Panc1 (cell line): ENCODE measurements around the gene LRMDA. TPM values are rescaled to one million over a fixed set of nuclear protein-coding genes. Genes with fewer than 3 reads are reported as not detected.

Experiments
- ATAC-seq: fragments of 200-7000 bp; cut with Tn5 transposase; 2 replicates; pipeline ENCODE4 v1.9.1; 2020; ENCODE audit warnings: mild to moderate bottlenecking, moderate library complexity
- BruUV-seq: library from RNA; stranded (reverse); fragments of 400-500 nt; replicated peaks from 2 replicates; lab custom pipeline; 2021; lab: Mats Ljungman, UMichigan
- CTCF ChIA-PET: fragments of 300-600 bp; sonication (Branson Sonifier 250); formaldehyde crosslinking; loops from one replicate; lab custom pipeline; 2022; ENCODE audit warnings: antibody characterized with exemption; lab: Charles Lee
- POLR2A ChIA-PET: fragments of 300-600 bp; sonication (Branson Sonifier 250); formaldehyde crosslinking; loops from one replicate; lab custom pipeline; 2022; ENCODE audit warnings: antibody characterized with exemption; lab: Charles Lee
- DNase-seq: peaks from one replicate; pipeline ENCODE4 v3.0.0-alpha.2; 2010; ENCODE audit warnings: low read depth, low spot score
- H3K27ac ChIP-seq: 2 replicates; pipeline ENCODE4 v1.5.1; 2011; ENCODE audit warnings: mild to moderate bottlenecking, low read length, inconsistent platforms
- H3K27me3 ChIP-seq: fragments of 200-500 bp; sonication (Bioruptor generic); 2 replicates; pipeline ENCODE4 v1.6.0; 2014; ENCODE audit warnings: low read length, inconsistent platforms; ENCODE audit not compliant: control insufficient read depth, insufficient read depth
- H3K36me3 ChIP-seq: fragments of 200-500 bp; sonication (Bioruptor generic); 2 replicates; pipeline ENCODE4 v1.5.1; 2014; ENCODE audit warnings: inconsistent platforms, mild to moderate bottlenecking, low read length, moderate library complexity; ENCODE audit not compliant: control insufficient read depth, insufficient read depth
- H3K4me1 ChIP-seq: 2 replicates; pipeline ENCODE4 v1.5.1; 2011; ENCODE audit warnings: inconsistent platforms, mild to moderate bottlenecking, low read length, moderate library complexity; ENCODE audit not compliant: control insufficient read depth, insufficient read depth
- H3K4me3 ChIP-seq, 2 experiments: 2 replicates each; pipeline ENCODE4 v1.5.1; 2011 to 2012; ENCODE audit warnings: low read depth in 2 of 2, low read length in 2 of 2, mild to moderate bottlenecking in 2 of 2, inconsistent platforms in 1 of 2, moderate library complexity in 1 of 2
- H3K9me3 ChIP-seq: fragments of 200-500 bp; sonication (Bioruptor generic); 2 replicates; pipeline ENCODE4 v1.5.1; 2014; ENCODE audit warnings: low read depth, mild to moderate bottlenecking, inconsistent platforms, low read length, moderate library complexity; ENCODE audit not compliant: control insufficient read depth, insufficient read depth
- POLR2AphosphoS5 ChIP-seq: IDR thresholded peaks from 2 replicates; pipeline ENCODE4 v1.6.1; 2012; ENCODE audit warnings: mild to moderate bottlenecking, low read depth, low read length, moderate library complexity
- REST ChIP-seq, 2 experiments: IDR thresholded peaks; 2 replicates each; pipeline ENCODE4 v1.6.1; 2011 to 2012; ENCODE audit warnings: low read depth in 2 of 2, control low read depth in 1 of 2, low read length in 1 of 2, mild to moderate bottlenecking in 1 of 2, moderate library complexity in 1 of 2; ENCODE audit not compliant: insufficient read depth in 1 of 2
- SIN3A ChIP-seq: IDR thresholded peaks from 2 replicates; pipeline ENCODE4 v1.6.1; 2012; ENCODE audit warnings: low read depth, mild to moderate bottlenecking, low read length, moderate library complexity, borderline replicate concordance; ENCODE audit not compliant: insufficient read depth
- TCF7L2 ChIP-seq: IDR thresholded peaks from 2 replicates; pipeline ENCODE4 v1.6.1; 2011; ENCODE audit warnings: mild to moderate bottlenecking, low read depth, low read length, inconsistent platforms
- in situ Hi-C: cut with HindIII; loops from 2 replicates; pipeline ENCODE4 v1.10.0; 2016; ENCODE audit warnings: low sequenced_read_pairs, low pct_unique_long_range_greater_than_20kb
- intact Hi-C: fragments of 100-400 bp; cut with micrococcal nuclease; formaldehyde crosslinking; loops from one replicate; pipeline ENCODE4 v1.10.0; 2022; ENCODE audit not compliant: unreplicated experiment
- total RNA-seq: library from RNA; stranded (reverse); gene quantifications from one replicate; pipeline ENCODE4 v1.2.1, GENCODE V29; 2021; ENCODE audit not compliant: unreplicated experiment
- TF ChIP-seq, protein P1 (sequence below): fragments of 450-650 bp; IDR thresholded peaks from 2 replicates; pipeline ENCODE4 v1.5.1; 2017; ENCODE audit warnings: mild to moderate bottlenecking

Gene LRMDA
- total RNA-seq, 1 experiment from 2014 or later, result 1.2 TPM

- H3K4me1 ChIP-seq, result no peaks in the 10 kb centered on the region
- no peak for TF ChIP-seq REST (IDR thresholded peaks at IDR 0.05; ENCODE audit: insufficient read depth in 1 of 2, low read depth in 2 of 2, low read length in 1 of 2)
- no peak for TF ChIP-seq SIN3A
- no peak for TF ChIP-seq POLR2AphosphoS5
- no peak for TF ChIP-seq TCF7L2
- TF ChIP-seq, protein P1, sequence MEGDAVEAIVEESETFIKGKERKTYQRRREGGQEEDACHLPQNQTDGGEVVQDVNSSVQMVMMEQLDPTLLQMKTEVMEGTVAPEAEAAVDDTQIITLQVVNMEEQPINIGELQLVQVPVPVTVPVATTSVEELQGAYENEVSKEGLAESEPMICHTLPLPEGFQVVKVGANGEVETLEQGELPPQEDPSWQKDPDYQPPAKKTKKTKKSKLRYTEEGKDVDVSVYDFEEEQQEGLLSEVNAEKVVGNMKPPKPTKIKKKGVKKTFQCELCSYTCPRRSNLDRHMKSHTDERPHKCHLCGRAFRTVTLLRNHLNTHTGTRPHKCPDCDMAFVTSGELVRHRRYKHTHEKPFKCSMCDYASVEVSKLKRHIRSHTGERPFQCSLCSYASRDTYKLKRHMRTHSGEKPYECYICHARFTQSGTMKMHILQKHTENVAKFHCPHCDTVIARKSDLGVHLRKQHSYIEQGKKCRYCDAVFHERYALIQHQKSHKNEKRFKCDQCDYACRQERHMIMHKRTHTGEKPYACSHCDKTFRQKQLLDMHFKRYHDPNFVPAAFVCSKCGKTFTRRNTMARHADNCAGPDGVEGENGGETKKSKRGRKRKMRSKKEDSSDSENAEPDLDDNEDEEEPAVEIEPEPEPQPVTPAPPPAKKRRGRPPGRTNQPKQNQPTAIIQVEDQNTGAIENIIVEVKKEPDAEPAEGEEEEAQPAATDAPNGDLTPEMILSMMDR, result no peak
- no peaks in the 10 kb centered on the region for H3K27me3 ChIP-seq
- H3K9me3 ChIP-seq, result no peaks in the 10 kb centered on the region
- no peaks in the 10 kb centered on the region for H3K36me3 ChIP-seq
- ChIA-PET CTCF (no interaction called here), POLR2A (no interaction called here)
- ATAC-seq, result no peak
- BruUV-seq, result no TSS peak
- intact Hi-C loops, result no loop called here
- no peak overlapping the region for H3K27ac ChIP-seq
- no peak overlapping the region for H3K4me3 ChIP-seq
- in situ Hi-C loops, result no loop called here
- DNase-seq, result no peak
Measured at GRCh38 chr10:76353237-76353851, 921.9 kb downstream of the LRMDA start.

DNA sequence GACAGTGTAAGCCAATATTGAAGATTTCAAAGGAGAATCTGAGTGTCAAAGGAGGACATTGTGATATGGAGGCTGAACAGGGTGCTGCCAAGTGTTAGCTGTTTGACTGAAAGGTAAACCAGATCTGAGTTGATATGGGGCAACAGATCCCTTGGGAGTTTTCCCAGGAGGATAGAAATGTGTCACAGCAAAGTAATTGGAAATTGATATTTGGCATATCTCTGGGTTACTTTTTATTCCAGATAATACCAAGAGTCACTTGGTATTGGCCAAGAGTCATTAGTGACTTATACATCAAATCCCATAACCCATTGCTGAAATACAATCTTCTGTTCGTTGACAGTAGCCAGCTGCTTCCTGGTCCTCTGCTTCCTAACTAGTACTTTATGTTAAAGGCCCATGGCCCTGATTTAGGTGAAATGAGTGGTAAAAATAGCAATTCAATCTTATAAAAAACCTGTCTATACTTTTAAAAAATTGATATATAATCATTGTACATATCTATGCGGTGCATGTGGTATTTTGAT is 922.9 kb downstream of the LRMDA start:
- Histone ChIP-seq H3K4me1 (no peaks in the 10 kb centered on the region), H3K27me3 (no peaks in the 10 kb centered on the region), H3K9me3 (no peaks in the 10 kb centered on the region), H3K4me3 (no peak overlapping the region), H3K36me3 (no peaks in the 10 kb centered on the region), H3K27ac (no peak overlapping the region)
- ATAC-seq, result no peak
- POLR2A ChIA-PET, result no interaction called here
- in situ Hi-C loops, result no loop called here
- CTCF ChIA-PET, result no interaction called here
- no TSS peak for BruUV-seq
- no peak for DNase-seq
- TF ChIP-seq POLR2AphosphoS5 (no peak), TCF7L2 (no peak), SIN3A (no peak), REST (IDR thresholded peaks at IDR 0.05; ENCODE audit: insufficient read depth in 1 of 2, low read depth in 2 of 2, low read length in 1 of 2) (no peak)
- TF ChIP-seq, protein P1, result no peak
- intact Hi-C loops, result no loop called here
